GM23338 (cell line): Measurements from ENCODE around the gene WDR31. TPM values are rescaled to one million over a fixed set of nuclear protein-coding genes. Genes with fewer than 3 reads are reported as not detected.
"Not testable (repeated sequence)": the region's sequence is repeated elsewhere in the genome, so short reads cannot be mapped to it uniquely, and the experiment has no call there.

Experiments used
- ATAC-seq: fragments of 200-7000 bp; cut with Tn5 transposase; 3 replicates; pipeline ENCODE4 v1.9.1; 2020
- DNase-seq: peaks from one replicate; pipeline ENCODE4 v3.0.0-alpha.2; 2015; ENCODE audit warnings: low spot score
- H2AFZ ChIP-seq: fragments of 200-600 bp; sonication (generic); 2 replicates; pipeline ENCODE4 v1.8.0; 2016; ENCODE audit warnings: antibody characterized with exemption, mild to moderate bottlenecking, moderate library complexity
- H3F3A ChIP-seq: fragments of 200-600 bp; sonication (generic); replicated peaks from 2 replicates; pipeline ENCODE4 v1.8.0; 2017; ENCODE audit warnings: antibody characterized with exemption, mixed run types, low read depth
- H3K27ac ChIP-seq: fragments of 200-600 bp; sonication (generic); 2 replicates; pipeline ENCODE4 v1.6.1; 2016; ENCODE audit warnings: low read depth
- H3K27me3 ChIP-seq: fragments of 200-600 bp; sonication (generic); 2 replicates; pipeline ENCODE4 v1.8.0; 2016; ENCODE audit warnings: mild to moderate bottlenecking, mixed run types, moderate library complexity; ENCODE audit not compliant: insufficient read depth
- H3K36me3 ChIP-seq: fragments of 200-600 bp; sonication (generic); 2 replicates; pipeline ENCODE4 v1.8.0; 2016; ENCODE audit warnings: mild to moderate bottlenecking; ENCODE audit not compliant: insufficient read depth
- H3K4me1 ChIP-seq: fragments of 200-600 bp; sonication (generic); 2 replicates; pipeline ENCODE4 v1.8.0; 2016; ENCODE audit warnings: mild to moderate bottlenecking, moderate library complexity; ENCODE audit not compliant: insufficient read depth
- H3K4me2 ChIP-seq: fragments of 200-600 bp; sonication (generic); 2 replicates; pipeline ENCODE4 v1.7.1; 2017; ENCODE audit warnings: mixed run types
- H3K4me3 ChIP-seq: fragments of 200-600 bp; sonication (generic); 2 replicates; pipeline ENCODE4 v1.6.1; 2016; ENCODE audit warnings: mixed run types
- H3K79me2 ChIP-seq: fragments of 200-600 bp; sonication (generic); replicated peaks from 2 replicates; pipeline ENCODE4 v1.8.0; 2017; ENCODE audit warnings: mild to moderate bottlenecking; ENCODE audit not compliant: insufficient read depth
- H3K9me2 ChIP-seq: fragments of 200-600 bp; sonication (generic); 2 replicates; pipeline ENCODE4 v1.8.0; 2017; ENCODE audit not compliant: insufficient read depth
- H4K20me1 ChIP-seq: fragments of 200-600 bp; sonication (generic); replicated peaks from 2 replicates; pipeline ENCODE4 v1.8.0; 2017; ENCODE audit warnings: mild to moderate bottlenecking; ENCODE audit not compliant: insufficient read depth
- H3K27ac Mint-ChIP-seq: 2 replicates; pipeline ENCODE4 v1.8.0; 2020; ENCODE audit warnings: inconsistent platforms, mild to moderate bottlenecking, moderate library complexity, mixed read lengths
- H3K27me3 Mint-ChIP-seq: 3 replicates; pipeline ENCODE4 v1.8.0; 2022; ENCODE audit warnings: low read depth, mild to moderate bottlenecking, moderate library complexity, mixed read lengths, inconsistent platforms; ENCODE audit not compliant: insufficient read depth, poor library complexity
- H3K36me3 Mint-ChIP-seq: 3 replicates; pipeline ENCODE4 v1.8.0; 2021; ENCODE audit warnings: low read depth, mild to moderate bottlenecking, inconsistent platforms, moderate library complexity, mixed read lengths
- H3K4me1 Mint-ChIP-seq: 3 replicates; pipeline ENCODE4 v1.8.0; 2020; ENCODE audit warnings: mild to moderate bottlenecking, inconsistent platforms, mixed read lengths
- H3K4me3 Mint-ChIP-seq: 3 replicates; pipeline ENCODE4 v1.8.0; 2021; ENCODE audit warnings: moderate library complexity, mild to moderate bottlenecking, inconsistent platforms, mixed read lengths
- H3K9me3 Mint-ChIP-seq: 3 replicates; pipeline ENCODE4 v1.8.0; 2020; ENCODE audit warnings: moderate library complexity, mild to moderate bottlenecking, inconsistent platforms, mixed read lengths
- CREB1 ChIP-seq: fragments of 250-450 bp; sonication (Bioruptor Pico); IDR thresholded peaks from 2 replicates; pipeline ENCODE4 v1.5.0; 2020; ENCODE audit warnings: low read depth, mild to moderate bottlenecking, moderate library complexity
- EZH2 ChIP-seq: fragments of 200-600 bp; sonication (generic); IDR thresholded peaks from one replicate; pipeline ENCODE4 v1.8.0; 2017; ENCODE audit warnings: antibody characterized with exemption, mild to moderate bottlenecking, low read depth; ENCODE audit not compliant: unreplicated experiment
- NANOG ChIP-seq: IDR thresholded peaks from 2 replicates; pipeline ENCODE4 v1.6.1; 2016; ENCODE audit warnings: antibody characterized with exemption, borderline replicate concordance
- STAT1 ChIP-seq: IDR thresholded peaks from one replicate; pipeline ENCODE4 v1.6.1; 2016; ENCODE audit warnings: antibody characterized with exemption; ENCODE audit not compliant: unreplicated experiment
- ZNF331 ChIP-seq: fragments of 250-450 bp; sonication (Bioruptor Pico); IDR thresholded peaks from 2 replicates; pipeline ENCODE4 v1.5.0; 2020; ENCODE audit warnings: low read depth, mild to moderate bottlenecking, moderate library complexity
- polyA plus RNA-seq: library from polyadenylated mRNA; unstranded; fragments of >200 nt; fragmentation: Nextera tagmentation; extraction: Ambion mirVana; gene quantifications from 2 replicates; pipeline ENCODE4 v1.2.1, GENCODE V29; 2016
- total RNA-seq: library from RNA; depleted of rRNA; stranded (reverse); fragments of >200 nt; shearing (Covaris generic); gene quantifications from 2 replicates; pipeline ENCODE4 v1.2.3, GENCODE V29; 2014
- TF ChIP-seq, protein P1 (sequence below): fragments of 250-450 bp; sonication (Bioruptor Pico); IDR thresholded peaks from 2 replicates; pipeline ENCODE4 v1.5.0; 2020; ENCODE audit warnings: mild to moderate bottlenecking, moderate library complexity
- TF ChIP-seq, protein P2 (sequence below), 2 experiments: fragments of 200-600 bp in 1 of 2; sonication (generic) in 1 of 2; conservative IDR thresholded peaks; 2 replicates each; pipeline versions ENCODE4 v1.5.1 to v1.6.1; 2016 to 2017; ENCODE audit warnings: antibody characterized with exemption in 2 of 2, low read depth in 2 of 2, mild to moderate bottlenecking in 2 of 2, moderate library complexity in 1 of 2

The WDR31 gene
- total and polyA plus RNA-seq, 2 experiments from 2014 or later: 0.13 to 0.63 TPM

DNA sequence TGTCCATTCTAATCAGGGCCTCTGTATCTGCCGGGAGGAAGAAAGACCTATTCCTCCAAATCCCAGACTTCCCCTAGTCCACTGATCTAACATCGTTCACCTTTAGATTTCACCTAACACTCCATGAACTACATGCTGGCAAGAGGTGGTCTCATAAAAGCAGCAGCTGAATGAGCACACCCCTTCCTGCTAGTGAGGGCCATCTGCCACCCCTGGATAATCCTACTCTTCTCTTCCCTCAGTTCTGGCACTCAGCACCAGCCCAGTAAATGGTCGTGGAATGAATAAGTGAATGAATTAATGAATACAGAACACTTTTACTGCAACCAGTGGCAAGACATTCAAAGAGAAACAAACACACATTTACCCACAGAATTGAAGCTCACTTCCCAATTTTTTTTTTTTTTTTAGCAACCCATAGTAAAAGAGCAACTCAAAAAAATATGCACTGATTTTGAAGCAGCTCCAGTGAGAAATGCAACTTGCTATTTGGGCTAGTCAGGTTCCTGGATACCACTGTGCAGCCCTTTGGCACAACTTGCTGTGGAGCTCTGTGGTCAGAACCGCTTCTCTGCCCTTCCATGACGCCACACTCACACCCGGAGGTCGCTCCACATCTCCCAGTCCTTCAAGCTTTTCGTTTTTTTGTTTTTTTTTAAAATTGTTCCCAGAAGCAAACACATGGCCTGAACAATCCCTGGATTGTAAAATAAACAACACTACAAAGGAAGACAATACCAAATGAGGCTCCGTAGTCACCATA, 43.1 kb downstream of the WDR31 start (continued):
- TF ChIP-seq, protein P1, sequence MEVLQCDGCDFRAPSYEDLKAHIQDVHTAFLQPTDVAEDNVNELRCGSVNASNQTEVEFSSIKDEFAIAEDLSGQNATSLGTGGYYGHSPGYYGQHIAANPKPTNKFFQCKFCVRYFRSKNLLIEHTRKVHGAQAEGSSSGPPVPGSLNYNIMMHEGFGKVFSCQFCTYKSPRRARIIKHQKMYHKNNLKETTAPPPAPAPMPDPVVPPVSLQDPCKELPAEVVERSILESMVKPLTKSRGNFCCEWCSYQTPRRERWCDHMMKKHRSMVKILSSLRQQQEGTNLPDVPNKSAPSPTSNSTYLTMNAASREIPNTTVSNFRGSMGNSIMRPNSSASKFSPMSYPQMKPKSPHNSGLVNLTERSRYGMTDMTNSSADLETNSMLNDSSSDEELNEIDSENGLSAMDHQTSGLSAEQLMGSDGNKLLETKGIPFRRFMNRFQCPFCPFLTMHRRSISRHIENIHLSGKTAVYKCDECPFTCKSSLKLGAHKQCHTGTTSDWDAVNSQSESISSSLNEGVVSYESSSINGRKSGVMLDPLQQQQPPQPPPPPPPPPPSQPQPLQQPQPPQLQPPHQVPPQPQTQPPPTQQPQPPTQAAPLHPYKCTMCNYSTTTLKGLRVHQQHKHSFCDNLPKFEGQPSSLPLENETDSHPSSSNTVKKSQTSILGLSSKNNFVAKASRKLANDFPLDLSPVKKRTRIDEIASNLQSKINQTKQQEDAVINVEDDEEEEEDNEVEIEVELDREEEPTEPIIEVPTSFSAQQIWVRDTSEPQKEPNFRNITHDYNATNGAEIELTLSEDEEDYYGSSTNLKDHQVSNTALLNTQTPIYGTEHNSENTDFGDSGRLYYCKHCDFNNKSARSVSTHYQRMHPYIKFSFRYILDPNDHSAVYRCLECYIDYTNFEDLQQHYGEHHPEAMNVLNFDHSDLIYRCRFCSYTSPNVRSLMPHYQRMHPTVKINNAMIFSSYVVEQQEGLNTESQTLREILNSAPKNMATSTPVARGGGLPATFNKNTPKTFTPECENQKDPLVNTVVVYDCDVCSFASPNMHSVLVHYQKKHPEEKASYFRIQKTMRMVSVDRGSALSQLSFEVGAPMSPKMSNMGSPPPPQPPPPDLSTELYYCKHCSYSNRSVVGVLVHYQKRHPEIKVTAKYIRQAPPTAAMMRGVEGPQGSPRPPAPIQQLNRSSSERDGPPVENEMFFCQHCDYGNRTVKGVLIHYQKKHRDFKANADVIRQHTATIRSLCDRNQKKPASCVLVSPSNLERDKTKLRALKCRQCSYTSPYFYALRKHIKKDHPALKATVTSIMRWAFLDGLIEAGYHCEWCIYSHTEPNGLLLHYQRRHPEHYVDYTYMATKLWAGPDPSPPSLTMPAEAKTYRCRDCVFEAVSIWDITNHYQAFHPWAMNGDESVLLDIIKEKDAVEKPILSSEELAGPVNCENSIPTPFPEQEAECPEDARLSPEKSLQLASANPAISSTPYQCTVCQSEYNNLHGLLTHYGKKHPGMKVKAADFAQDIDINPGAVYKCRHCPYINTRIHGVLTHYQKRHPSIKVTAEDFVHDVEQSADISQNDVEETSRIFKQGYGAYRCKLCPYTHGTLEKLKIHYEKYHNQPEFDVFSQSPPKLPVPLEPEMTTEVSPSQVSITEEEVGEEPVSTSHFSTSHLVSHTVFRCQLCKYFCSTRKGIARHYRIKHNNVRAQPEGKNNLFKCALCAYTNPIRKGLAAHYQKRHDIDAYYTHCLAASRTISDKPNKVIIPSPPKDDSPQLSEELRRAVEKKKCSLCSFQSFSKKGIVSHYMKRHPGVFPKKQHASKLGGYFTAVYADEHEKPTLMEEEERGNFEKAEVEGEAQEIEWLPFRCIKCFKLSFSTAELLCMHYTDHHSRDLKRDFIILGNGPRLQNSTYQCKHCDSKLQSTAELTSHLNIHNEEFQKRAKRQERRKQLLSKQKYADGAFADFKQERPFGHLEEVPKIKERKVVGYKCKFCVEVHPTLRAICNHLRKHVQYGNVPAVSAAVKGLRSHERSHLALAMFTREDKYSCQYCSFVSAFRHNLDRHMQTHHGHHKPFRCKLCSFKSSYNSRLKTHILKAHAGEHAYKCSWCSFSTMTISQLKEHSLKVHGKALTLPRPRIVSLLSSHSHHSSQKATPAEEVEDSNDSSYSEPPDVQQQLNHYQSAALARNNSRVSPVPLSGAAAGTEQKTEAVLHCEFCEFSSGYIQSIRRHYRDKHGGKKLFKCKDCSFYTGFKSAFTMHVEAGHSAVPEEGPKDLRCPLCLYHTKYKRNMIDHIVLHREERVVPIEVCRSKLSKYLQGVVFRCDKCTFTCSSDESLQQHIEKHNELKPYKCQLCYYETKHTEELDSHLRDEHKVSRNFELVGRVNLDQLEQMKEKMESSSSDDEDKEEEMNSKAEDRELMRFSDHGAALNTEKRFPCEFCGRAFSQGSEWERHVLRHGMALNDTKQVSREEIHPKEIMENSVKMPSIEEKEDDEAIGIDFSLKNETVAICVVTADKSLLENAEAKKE (CRISPR knock-in tag): no peak
- TF ChIP-seq EZH2 (no peak), CREB1 (CRISPR knock-in tag) (no peak), STAT1 (no peak), ZNF331 (CRISPR knock-in tag) (no peak), NANOG (no peak)
- TF ChIP-seq, protein P2, sequence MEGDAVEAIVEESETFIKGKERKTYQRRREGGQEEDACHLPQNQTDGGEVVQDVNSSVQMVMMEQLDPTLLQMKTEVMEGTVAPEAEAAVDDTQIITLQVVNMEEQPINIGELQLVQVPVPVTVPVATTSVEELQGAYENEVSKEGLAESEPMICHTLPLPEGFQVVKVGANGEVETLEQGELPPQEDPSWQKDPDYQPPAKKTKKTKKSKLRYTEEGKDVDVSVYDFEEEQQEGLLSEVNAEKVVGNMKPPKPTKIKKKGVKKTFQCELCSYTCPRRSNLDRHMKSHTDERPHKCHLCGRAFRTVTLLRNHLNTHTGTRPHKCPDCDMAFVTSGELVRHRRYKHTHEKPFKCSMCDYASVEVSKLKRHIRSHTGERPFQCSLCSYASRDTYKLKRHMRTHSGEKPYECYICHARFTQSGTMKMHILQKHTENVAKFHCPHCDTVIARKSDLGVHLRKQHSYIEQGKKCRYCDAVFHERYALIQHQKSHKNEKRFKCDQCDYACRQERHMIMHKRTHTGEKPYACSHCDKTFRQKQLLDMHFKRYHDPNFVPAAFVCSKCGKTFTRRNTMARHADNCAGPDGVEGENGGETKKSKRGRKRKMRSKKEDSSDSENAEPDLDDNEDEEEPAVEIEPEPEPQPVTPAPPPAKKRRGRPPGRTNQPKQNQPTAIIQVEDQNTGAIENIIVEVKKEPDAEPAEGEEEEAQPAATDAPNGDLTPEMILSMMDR (conservative IDR thresholded peaks at IDR 0.05; ENCODE audit: low read depth in 2 of 2): no peak

DNA sequence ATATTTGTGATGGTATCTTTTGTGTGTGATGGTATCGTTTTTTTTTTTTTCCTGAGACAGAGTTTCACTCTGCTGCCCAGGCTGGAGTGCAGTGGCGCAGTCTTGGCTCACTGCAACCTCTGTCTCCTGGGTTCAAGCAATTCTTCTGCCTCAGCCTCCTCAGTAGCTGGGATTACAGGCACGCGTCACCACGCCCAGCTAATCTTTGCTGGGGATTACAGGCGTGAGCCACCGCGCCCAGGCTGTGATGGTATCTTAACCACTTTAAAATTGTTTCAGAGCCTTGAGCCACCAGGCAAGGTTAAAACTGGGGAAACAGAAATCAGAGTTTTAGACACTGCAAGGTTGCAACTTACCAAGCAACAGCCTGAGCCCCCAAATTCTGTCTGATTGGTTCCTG, 43.8 kb downstream of the WDR31 start:
- not testable (repeated sequence) for H3K79me2 ChIP-seq, H3K4me1 Mint-ChIP-seq, H3K4me3 ChIP-seq, H3K27me3 Mint-ChIP-seq, H3K9me3 Mint-ChIP-seq, H3K4me1 ChIP-seq, H3K27ac ChIP-seq, H4K20me1 ChIP-seq, H3K27ac Mint-ChIP-seq, H2AFZ ChIP-seq, DNase-seq, H3K27me3 ChIP-seq, H3K4me2 ChIP-seq, H3K9me2 ChIP-seq, H3F3A ChIP-seq, H3K4me3 Mint-ChIP-seq, ATAC-seq
- peaks cover 20% of the 10 kb centered on the region for H3K36me3 ChIP-seq
- peaks cover 24% of the 10 kb centered on the region for H3K36me3 Mint-ChIP-seq
